ENCODE results near the gene GCSAM.
A peak's percentile ranks its signal among the peaks of the same experiment; 100 is the strongest.

The GCSAM gene

GRCh38 chr3:112104774-112105173 lies 28.3 kb downstream of the GCSAM start:
- DNase-seq (ENCODE audit: low spot score) = no peak

GRCh38 chr3:112101916-112102315 lies 31.1 kb downstream of the GCSAM start:
- DNase-seq (ENCODE audit: low spot score) = no peak

DNA sequence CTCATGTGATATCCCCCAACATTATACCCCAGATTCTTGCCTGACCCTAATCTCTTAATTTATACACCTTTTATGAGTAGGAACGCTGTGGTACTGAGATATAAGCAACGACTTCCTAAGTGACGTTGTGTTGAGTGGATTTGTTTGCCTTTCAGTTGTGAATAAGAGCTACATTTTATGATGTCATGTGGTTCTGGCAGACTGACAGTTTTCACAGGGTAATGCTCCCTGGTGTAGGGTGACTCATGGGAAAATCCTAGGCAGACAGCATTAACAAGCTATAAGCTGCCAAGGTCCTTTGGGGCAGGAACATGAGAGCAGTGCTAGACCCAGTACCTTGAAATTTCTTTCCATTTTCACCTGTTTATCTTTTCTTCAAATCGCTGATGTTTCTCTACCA lies 35.7 kb downstream of the GCSAM start:
- peak; percentile 96 for DNase-seq (ENCODE audit: low spot score)

DNA sequence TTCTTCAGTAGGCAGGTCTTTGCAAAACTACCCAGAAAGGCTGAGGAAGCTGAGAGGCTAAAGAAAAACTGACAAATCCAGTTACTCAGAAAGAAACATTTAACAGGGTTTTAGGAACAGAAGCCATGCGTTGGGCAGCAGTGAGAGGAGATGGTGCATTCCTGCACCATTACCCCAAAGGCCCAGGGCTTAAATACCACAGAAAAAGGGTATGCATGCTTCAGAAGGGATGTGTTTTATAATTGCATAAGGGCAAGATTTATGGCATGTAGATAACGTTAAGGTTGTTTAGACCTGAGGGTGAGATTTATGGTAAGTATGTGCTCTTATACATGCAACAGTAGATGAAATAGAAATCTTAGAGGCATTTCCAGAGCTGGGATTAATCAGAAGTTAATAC lies 36.9 kb downstream of the GCSAM start:
- DNase-seq (ENCODE audit: low spot score) = no peak

GRCh38 chr3:112095731-112096130 lies 37.3 kb downstream of the GCSAM start:
- DNase-seq (ENCODE audit: low spot score) = no peak

- no peak for DNase-seq (ENCODE audit: low spot score)
Observed at GRCh38 chr3:112093180-112093522, 39.9 kb downstream of the GCSAM start.

DNA sequence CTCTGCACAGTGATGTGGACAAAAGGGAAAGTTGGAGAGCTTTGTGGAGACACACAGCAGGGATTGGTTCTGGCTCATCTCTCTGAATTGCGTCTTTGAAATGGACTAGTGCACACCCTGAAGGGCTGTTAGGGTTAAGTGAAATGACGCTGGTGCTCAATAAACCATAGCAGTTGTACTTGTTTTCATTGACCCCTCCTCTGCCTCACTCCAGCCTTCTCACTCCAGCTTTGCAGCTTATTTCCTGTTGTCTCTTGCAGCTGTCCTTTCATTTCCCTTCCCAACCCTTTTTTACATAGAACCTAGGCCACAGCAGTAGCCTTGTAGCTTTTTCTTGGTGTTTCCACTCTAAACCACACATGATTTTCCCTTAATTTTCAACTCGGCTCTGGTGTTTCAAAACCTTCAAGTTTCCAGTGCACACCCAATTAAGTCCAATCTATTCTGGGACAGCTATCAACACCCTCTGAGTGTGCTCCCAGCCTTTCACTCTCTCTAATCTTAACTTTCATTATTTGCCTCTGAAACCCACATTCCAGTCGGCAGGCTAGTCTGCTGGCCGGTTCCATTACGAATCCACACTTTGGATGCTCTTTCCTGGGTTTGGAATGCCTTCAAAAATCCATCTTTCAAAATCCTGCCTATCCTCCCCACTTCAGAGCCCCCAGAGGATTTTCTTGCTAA lies 40.4 kb downstream of the GCSAM start:
- DNase-seq (ENCODE audit: low spot score) = no peak

DNA sequence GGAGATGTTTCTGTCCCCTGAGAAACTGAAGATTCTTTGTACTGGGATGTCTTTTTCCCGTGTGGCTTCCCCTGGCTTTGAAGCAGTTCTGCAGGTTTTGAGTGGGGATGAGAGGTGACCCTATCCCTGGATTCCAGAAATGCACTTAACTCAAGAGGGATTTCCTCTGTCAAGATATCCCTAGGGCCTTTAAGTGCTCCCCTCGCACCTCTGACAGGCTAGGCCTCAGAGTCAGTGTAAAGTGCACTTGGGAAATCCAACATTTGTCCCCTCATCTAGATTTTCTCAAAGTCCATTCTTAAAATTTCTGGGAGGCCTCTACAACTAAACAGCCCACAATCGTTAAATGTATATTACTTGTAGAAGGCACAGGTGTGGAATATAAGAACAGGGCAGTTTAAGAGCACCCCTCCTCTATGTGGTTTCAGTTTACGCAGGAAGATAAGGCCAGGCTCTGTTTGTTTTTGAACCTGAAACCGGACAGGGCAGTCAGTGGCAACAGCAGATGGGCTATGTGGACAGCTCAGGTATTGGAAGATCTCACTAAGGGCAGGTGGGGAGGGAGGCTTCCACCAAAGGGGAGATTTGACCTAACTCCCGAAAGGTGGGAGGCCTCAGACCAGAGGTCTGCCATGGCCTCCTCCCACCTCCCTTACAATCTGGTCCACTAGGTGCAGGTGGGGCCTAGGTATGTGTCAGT lies 42.0 kb downstream of the GCSAM start:
- DNase-seq (ENCODE audit: low spot score) = no peak

- peak; percentile 30 for DNase-seq (ENCODE audit: low spot score)
Observed at GRCh38 chr3:112089956-112090886, 42.8 kb downstream of the GCSAM start.

- no peak for DNase-seq (ENCODE audit: low spot score)
Observed at GRCh38 chr3:112088944-112089343, 44.1 kb downstream of the GCSAM start.

DNA sequence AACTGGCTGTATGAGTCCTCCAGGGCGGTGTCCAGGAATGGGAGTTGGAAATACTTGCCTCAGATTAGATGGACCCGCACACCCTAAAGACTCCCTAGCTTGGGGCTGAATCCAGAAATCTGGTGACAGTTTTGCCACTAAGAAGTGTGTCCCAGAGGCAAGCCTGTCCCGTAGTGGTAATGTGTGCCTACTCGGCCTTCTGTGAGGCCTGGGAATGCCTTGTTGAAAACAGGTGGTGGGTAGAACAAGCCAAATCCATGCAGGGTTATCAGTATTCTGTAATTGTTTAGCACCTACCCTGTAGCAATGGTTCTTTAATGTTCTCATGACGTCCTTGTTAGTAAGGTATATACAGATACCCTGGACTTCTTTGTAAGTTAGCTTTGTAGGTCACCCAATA lies 45.3 kb downstream of the GCSAM start:
- no peak for DNase-seq (ENCODE audit: low spot score)

GRCh38 chr3:112086875-112087524 lies 46.0 kb downstream of the GCSAM start:
- peak; percentile 37 for DNase-seq (ENCODE audit: low spot score)

GRCh38 chr3:112086076-112086854 lies 46.8 kb downstream of the GCSAM start, which contains the start of gene C3orf52:
TSS of gene C3orf52 (plus strand) at chr3:112086389. CDS start at chr3:112086408, 19 bp downstream.
- DNase-seq (ENCODE audit: low spot score) = peak; percentile 91

DNA sequence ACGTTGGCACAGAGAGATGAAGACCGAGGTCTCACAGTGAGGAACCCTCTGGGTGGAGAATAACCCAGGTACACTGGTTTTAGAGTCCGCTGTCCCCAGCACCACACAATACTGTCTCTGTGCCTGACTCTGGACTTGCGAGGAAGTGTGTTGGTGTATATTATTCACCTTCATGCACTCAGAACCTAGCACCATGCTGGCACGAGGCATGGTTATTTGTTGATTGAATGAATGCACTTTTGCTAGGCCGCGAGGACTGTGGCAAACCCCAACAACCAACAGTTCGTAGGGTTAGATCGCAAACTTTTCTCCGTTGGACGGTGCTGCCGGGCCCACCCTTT lies 47.3 kb downstream of the GCSAM start:
- DNase-seq (ENCODE audit: low spot score) = no peak

DNA sequence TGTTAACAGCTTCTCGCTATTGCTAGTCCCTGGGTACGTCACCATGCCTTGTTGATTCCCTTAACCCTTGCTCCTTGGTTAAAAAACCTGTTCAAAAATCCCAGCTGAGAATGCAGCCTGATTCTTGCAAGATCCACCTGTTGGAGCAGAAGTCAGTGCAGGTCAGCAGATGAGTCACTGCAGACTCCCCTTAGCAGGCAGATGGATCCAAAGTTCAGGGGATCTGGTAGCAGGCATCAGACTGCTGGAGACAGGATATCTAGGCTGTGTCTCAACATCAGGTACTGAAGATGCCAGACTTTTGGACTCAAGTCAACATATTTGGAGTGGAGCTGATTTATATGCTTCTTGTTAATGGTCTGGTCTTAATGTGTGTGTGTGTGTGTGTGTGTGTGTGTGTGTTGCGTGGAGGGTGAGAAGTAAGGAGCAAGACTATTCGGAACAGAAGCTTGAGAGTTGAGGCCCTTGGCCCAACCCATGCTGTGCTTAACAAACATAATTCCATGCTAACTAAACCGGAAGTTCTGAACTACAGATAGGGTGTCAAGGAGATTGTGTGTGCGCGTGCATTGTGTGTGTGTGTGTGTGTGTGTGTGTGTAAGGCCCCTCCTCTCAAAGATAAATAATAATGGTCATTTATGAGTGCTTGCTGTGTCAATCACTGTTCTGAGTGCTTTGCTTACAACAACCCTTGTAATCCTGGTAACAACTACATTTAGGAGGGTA lies 47.9 kb downstream of the GCSAM start:
- peak; percentile 69 for DNase-seq (ENCODE audit: low spot score)

DNA sequence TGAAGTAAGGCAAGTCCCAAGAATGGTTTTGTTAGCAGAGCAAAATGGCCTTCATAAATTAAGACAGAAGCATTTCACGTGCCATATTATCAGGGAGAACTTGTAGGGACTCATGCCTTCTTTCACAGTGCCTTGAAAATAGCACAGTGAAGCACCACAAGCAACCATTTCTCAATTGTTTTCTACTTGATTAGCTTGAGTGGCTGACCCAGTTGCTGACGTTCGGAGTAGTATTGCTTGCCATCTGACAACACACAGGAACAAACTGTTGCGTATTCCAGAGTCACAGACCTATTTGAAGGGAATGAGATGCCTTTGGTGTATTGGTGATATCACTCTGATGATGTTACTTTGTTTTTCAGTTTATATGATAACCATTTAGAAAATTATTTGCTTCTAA lies 49.8 kb downstream of the GCSAM start:
- no peak for DNase-seq (ENCODE audit: low spot score)

DNA sequence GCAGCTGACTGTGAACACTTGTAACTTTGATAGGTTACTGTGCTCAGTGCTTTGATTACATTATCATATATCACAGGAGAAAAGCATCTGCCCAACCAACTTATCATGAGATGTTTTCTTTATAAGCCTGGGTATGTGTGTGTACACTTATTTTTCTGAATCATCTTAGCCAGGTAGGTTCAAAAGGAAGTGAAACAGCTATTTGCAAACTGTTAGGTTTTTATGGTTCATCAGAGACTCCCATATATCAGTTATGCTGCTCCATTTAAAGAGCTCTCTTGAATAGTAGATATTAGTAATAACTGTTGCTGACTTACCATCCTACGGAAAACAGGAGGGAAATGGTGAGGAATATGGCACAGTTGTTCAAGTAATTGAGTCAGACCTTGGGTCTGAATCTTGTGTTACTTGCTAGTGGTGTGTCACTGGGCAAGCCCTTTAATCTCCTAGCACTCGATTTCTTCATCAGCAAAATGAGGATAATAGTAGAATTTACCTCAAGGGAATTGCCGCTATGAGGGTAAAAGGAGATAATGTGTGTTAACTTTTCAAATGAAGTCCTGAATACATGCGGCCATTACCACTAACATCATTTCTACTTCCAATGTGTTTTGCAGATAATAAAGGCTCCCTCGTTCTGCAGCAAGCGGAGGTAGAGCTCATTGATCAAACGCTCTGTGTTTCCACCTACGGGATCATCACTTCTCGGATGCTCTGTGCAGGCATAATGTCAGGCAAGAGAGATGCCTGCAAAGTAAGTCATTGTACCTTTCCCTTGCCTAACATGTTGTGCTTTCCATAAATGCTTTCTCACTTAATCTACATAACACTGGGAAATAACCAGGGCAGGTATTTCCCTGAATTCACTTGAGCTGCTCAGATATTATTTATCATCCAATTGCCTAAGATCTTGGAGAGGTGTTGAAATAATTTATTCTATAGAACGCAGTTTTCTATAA lies 54.6 kb downstream of the GCSAM start:
- no peak for DNase-seq (ENCODE audit: low spot score)

DNA sequence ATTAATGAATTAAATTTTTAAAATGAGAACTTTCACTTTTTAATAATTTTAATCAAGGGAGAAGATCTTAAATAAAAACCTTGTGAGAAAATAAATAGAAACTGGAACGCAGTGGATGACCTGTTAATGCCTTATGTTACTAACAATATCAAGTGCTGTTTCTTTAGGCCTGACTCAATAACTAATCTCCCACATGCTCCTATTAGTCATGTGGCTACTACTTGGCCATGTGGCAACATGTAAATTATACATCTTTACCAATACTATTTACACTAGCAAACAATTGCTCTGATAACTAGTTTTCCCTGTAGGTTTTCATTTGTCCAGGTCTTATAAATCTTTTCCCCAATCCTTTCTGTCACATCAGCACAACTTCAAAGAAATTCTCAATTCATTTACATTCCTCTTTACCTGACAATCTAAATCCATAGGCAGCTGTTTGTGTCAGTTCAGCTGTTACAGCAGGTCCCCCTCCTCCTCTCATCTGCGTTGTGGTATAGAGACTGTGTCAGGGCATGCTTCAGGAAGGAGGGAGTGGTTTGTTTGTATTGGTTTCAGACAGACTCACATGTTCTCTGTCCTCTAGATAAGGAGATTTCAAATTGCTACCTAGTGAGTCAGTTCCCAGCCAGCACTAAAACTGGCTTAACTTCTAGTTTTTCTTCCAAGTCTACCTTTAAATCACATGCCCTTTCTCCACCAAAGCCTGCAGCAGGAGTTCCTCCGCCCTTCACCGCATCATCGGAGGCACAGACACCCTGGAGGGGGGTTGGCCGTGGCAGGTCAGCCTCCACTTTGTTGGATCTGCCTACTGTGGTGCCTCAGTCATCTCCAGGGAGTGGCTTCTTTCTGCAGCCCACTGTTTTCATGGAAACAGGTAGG lies 58.2 kb downstream of the GCSAM start:
- DNase-seq (ENCODE audit: low spot score) = peak; percentile 94

DNA sequence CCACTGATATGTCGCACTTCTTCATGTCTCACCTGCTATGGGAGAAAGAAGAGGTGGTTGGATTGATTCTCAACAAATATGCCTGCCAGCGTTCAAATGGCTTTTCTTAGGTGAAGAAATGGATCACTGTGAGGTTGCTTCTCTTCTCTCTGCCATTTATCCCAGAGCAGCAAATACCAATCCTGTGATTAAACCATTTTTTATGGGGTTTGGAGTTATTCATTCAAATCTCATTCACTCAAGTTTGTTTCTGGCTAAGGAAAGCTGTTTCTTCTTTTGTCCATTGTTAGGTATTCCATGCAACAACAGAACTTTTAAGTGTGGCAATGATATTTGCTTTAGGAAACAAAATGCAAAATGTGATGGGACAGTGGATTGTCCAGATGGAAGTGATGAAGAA lies 59.0 kb downstream of the GCSAM start:
- peak; percentile 22 for DNase-seq (ENCODE audit: low spot score)

Data from LoVo (cell line).